ENCODE data around the gene DLX1.
"Not testable (repeated sequence)": the region's sequence is repeated elsewhere in the genome, so short reads cannot be mapped to it uniquely, and the experiment has no call there.

Gene DLX1

DNA sequence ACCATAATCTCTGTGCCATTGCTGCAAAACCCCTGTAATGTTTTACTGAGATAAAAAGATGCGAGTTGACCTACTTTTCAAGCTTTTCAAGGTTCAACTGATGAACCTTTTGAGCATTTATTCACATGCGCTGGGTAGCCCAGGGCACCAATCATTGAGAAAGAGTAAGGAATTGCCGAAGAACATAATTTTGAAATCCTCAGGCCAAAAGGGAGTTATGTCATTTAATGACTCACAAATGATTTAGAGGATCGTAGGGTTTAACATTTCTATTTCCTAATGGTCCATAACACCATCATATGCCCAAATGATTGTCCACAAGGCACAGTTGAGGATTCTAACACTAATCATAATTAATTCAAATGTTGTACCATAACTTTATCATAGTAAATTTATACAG lies 20.2 kb upstream of the DLX1 start:
- no peak for DNase-seq (ENCODE audit: low spot score)

DNA sequence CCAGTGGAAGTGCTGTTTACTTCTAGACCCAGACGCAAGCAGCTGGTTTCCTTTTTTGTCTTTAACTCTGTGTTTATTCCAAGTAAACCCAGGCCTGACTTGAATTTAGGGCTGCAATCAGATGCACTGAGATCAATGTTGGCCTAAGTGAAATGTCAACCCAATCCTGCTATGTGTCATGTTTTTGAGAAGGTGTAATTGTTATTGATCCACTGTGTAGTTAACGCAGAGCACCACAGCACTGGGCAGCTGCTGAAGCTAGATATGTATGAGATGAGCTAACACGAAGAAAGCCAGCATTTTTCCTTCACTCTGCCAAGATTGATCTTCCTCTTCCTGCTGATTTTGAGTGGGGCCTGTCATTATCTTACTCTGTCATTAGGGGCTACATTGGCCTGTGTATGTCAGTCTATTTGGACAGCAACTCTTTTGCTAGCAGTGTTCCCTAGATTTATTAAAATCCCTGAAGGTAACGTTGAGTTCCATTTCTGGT lies 18.9 kb upstream of the DLX1 start:
- no peak for DNase-seq (ENCODE audit: low spot score)

DNA sequence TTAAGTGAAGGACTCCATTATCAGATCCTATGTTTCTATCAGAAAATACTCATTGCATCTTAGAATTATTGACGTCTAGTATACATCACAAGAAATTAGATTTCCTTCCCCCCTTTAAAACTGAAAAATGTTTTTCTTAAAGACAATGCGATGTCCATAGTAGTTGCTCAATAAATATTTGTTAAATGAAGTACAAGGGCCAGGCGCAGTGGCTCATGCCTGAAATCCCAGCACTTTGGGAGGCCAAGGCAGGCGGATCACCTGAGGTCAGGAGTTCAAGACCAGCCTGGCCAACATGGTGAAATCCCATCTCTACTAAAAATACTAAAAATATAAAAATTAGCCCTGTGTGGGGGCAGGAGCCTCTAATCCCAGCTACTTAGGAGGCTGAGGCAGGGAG lies 17.4 kb upstream of the DLX1 start:
- DNase-seq (ENCODE audit: low spot score), result not testable (repeated sequence)

DNA sequence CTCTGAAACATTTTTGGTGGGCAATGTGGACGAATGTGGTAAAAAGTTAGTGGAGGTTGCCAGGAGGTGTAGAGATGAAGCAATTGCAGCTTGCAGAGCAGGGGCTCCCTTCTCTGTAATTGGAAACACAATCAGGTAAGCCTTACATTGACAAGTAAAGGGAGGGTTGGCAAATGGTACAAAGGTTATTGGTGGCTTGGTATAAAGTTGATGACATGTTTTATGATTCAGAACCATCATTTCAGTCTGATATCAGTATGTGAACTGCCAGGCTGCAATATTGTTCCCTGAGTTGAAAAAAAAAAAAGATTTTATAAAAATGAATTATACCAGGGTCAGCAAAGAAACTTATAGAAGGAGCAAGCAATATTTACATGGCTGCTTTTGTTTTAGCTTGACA lies 14.4 kb upstream of the DLX1 start:
- no peak for DNase-seq (ENCODE audit: low spot score)

DNA sequence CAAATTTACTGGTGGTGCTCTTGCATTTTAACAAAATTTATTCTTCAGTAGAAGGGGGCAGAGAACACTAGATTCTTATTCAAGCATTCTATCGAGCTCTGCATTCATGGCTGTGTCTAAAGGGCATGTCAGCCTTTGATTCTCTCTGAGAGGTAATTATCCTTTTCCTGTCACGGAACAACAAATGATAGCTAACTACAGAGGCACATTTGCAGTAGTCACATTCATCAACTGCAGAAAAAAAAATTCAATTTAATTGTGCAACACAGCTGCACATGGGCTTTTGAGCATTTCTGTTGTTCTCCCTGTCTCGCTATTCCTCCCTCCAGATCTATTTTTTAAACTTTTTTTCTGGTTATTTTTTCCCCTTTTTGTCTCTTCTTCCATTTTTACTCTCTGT lies 13.0 kb upstream of the DLX1 start:
- DNase-seq (ENCODE audit: low spot score), result no peak

DNA sequence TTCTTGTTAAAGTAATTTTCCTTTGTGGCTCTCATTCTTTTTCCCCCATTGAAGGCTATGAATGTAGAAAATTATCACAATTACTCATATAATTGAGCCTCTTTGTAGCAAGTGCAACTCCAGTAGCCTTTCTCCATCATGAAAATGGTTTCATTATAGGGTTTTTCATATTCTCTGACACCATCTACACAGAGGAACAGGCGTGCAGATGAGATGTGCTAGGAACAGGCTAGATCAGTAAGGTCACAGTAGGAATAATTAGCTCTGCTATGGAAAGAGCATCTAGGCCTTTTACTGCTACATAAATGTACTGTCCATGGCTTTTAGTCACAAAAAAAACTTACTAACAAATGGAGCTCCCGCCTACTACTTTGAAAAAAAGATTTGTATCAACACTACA lies 12.6 kb upstream of the DLX1 start:
- DNase-seq (ENCODE audit: low spot score), result no peak

DNA sequence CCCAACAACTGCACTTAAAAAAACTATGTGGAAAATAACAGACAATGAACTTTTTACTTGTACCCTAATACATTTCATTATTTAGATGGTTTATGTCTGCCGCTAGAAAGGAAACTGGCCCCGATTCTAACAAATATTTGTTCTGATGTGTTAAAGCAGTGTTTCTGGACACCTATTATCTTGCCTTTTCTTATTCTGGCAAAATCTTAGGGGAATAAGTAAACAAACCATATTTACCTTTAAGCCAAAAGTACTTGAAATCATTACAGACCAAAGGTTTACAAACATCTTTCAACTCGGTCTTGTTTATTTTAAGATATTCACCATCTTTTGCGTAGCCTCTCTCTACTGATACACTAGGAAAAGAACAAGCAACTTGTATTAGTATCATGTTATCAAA lies 11.8 kb upstream of the DLX1 start:
- no peak for DNase-seq (ENCODE audit: low spot score)

DNA sequence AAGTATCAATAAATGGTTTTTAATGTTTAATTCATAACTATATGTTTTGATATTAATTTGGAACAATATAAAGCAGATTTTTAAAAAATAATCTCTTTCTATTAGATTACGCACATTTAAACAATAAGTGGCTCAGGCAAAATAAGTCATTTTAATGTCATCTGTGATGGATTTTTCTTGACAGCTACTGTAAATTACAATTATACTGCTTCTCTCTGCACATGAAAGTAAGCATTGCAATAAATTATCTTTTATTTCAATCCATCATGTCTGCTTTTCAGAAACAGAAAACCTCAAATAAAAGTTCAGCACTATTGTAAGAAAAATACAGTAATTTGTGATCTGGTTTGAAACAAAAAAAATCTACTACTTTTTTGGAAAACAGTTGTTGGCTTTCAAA lies 11.1 kb upstream of the DLX1 start:
- DNase-seq (ENCODE audit: low spot score), result no peak

DNA sequence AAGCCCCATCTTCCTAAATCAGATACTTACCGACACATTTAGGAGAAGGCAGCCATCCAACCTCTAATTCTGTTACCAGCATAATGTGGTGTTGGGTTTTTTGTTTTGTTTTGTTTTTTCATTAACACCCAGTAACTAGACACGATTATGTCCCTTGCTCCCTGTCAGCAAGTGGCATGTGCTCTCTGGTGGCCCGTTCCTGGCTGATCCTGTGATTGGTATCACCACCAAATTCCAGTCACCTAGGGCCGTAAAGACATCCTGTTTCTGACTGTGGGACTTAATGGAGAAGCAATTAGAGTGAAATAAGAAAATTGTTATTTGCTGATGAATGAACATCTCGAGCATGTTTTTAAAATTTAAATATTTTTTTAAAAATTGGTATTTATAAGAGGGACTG lies 5.9 kb upstream of the DLX1 start:
- no peak for DNase-seq (ENCODE audit: low spot score)

DNA sequence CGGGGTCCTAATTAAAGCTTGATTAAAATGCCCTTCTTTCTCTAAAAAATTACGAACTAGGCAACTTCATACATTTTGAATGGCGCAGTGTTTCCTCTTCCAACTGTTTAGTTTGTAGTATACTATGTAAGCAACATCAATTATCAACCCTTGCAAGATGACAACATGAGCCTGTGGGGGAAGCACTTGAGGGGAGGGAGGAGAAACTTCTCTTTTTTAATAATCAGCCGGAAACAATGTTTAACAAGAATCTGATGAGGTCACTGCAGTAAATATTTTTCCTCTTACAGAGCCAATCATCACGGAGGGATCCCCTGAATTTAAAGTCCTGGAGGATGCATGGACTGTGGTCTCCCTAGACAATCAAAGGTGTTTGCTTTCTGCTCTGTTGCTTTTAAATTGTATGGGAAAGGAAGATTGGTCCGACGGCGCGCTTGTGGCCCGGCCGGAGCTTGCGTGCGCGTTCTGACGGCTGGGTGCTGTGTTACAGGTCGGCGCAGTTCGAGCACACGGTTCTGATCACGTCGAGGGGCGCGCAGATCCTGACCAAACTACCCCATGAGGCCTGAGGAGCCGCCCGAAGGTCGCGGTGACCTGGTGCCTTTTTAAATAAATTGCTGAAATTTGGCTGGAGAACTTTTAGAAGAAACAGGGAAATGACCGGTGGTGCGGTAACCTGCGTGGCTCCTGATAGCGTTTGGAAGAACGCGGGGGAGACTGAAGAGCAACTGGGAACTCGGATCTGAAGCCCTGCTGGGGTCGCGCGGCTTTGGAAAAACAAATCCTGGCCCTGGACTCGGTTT lies 5.3 kb upstream of the DLX1 start:
- DNase-seq (ENCODE audit: low spot score), result no peak

DNA sequence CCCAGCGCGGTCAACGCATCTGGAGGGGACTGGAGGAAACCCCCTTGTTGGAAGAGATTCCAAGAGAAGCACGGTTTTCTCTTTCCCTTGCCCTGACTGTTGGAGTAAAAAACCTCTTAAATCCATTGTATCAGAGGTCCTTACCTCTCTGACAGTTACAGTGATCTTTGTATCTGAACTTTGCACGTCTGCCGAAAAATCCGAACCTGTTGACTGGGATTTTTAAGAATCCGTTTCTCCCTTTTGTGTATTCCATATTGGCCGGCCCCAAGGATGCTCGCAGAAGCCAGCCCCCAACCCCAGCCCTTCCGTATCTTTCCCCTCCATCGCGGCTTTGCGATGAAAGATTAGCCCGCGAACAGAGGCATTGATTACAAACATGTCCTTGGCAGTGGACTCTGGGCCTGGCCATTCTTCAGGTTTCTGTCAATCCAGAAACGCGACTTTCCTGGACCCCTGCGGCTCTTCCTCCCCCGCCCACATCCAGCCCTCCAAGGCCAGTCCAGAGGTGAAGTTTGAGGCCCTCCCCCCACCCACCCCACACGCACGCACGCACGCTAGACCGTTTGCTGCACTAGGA lies 4.6 kb upstream of the DLX1 start:
- no peak for DNase-seq (ENCODE audit: low spot score)

DNA sequence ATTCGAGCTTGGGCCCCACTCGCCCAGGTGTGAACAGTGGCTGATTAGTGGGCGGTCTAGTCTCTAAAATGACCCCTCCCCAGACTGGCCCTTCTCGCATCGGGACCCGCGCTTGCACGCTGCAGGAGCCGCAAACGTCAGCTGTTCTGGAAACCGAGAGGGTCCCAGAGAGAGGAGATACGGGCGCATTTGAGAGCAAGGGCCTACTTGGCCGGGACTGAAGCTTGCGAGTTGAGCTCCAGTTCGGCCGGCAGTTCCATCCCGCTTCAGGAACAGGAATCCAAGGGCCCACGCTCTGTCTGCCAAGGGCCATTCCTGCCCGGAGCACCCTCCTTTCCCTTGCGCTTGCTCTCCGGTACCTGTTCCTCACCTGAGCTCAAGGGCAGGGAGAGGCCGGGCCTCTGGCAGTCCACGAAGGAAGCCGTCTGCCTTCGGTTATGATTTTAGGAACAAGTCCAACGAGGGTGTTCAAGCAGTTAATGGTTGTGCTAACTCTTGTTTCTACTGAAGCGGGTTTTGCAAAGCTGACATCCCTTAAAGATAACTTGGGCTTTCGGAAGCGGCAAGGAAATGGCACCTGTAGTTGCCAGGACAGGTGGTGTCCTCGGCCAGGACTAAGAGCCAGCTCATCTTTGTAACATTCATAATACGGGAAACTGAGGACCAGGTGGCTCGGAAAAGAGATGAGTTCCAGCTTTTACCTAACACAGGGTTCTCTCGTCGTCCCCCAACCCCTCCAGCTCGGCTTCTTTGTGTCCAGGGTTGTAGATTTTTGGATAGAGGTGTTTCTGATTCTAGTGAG lies 3.9 kb upstream of the DLX1 start:
- DNase-seq (ENCODE audit: low spot score), result no peak

DNA sequence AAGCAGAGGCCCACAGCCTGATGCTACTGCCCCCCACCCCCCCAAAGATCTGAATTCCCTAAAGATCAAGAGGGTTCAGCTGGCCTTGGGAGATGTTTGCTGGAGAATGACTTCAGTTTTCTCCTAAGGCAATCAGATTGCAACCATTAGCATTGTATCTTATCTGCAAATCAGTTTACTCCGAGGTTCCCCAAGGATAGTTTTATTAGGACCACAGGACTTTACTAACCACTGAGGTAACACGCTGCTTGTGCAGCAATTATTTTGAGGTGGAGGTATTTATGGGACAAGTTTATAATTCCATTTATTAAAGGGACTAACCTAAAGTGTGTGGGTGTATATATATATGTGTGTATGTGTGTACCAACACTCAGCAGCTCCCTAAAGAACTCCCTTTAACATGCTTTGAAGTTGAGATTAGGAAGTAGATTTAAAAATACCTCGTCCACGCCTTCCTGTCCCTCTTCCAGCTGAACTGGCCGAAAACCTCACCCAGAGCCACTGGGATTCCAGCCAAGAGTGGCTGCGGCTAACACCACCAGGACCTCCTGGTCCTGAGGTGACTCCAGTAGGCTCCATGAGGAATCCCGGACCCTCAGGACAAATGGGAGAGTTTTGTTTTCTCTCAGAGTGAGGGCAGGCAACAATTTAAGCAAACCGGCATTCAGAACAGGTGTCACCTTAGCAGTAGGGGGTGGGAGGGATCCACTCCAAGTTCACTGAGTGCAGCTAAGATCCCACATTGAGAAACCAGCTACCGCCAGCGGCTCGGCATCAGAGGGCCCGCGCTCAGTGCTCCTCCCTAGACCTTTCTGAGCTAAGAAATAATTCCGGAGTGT lies 3.0 kb upstream of the DLX1 start:
- no peak for DNase-seq (ENCODE audit: low spot score)

DNA sequence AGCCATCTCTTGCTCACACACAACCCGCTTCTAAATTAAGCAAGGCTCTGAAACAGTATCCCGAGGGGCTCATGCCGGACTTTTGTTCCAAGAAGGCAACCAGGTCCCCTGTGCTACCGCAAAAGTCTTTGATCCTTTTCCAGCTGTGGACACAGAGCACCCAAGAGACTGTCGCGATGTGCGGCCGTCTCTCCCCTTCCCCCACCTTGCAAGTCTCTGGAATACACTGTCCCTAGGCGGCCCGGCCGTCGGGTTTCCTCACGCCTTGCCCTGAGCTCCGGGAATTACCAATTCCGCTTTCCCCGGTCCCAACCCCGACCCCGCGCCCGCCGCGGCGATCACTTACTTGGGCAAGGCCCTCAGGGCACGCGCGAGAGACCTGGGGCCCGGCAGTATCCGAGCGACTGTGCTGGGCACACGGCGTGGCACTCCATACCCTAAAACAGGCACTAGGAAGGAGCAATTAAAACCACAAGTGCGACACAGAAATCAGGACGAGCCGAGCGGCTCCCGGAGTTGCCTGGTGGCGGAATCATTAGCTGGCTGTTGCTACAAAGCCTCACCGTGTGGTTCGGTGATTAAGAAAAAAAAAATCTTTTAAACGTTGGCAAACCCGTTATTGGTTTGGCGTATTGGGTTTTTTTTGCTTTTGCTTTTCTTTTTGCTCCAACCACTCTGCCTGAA lies 2.2 kb upstream of the DLX1 start:
- DNase-seq (ENCODE audit: low spot score), result peak; percentile 70

DNA sequence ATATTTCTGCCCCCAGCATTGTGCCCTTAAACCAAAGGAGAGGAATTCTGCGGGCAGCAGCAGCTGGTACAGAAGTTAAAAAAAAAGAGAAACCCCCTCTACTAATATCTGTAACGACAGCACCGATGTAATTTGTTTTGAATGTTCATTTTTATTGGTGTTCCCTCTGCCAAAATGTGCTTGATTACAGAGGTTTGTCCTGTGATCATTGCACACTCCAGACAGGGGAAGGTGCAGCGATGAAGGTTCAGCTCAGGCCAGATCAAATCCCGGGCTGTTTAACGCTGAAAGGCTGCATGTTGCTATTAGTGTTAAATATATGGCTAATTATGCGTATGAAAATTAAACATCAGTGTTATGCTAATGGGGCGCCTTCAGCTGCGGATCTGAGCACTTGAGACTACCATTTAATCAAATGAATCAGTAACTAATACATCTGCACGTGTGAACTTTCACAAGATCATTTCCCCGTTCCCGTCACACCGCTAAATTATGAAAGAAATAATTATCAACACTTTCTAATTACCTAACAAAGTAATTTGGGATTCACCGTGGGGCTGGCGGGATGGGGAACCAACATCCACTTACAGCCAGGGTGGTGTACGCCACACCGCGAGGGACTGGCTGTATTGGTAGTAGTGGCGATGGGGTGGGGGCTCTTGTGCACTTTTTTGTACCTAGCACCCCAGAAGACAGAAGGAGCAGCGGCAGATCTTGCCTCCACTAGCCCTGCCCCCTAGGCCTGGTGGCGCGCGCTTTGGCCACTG lies 1.5 kb upstream of the DLX1 start:
- DNase-seq (ENCODE audit: low spot score), result no peak

DNA sequence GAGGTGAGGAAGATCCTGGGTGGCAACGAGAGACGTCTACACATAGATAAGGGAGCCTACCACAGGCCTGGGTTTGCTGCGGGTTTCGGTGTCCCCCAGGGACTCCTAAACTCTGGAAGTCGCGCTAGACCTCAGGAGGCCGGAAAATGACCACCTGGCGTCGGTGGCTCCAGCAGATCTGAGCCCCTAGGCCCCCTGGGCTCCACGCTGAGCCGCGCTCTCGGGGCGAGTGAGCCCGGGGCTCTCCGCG lies 987 bp upstream of the DLX1 start:
- no peak for DNase-seq (ENCODE audit: low spot score)

DNA sequence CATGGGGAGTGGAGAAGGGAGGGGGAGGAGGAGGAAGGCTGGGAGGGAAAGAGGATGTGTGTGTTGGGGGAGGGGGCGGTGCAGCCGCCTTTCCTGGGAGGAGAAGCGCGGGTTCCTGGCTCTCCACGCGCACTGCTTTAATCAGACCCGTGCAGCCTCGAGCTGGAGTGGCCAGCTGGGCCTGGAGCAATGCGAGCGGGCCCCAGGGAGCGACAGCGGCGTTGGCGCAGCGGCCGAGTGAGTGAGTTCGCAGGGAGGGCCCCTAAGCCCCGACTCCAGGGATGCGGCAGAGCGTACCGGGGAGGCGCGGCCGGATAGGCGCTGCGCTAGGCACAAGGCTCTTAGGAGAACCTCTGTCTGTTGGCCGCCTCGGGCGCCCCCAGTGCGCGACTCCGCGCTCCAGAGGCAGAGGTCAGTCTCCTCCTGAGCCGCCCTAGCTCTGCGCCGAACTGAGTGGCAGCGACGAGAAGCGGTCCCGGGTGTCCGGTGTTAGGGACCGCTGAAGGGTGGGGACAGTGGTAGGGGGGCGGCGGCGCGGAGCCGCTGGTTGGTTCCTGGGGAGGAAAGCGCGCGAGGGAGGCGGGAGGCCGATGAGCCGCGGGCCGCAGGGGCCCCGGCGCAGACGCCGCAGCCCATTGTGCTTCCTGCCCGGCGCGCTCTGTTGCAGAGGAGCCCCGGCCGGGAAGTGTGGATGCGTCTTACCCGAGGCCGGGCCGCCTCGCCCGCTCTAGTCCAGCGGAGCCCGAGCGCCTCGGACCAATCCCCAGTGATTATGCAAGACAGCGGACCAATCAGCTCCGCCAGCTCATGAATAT lies 455 bp upstream of the DLX1 start:
- DNase-seq (ENCODE audit: low spot score), result peak; percentile 81

DNA sequence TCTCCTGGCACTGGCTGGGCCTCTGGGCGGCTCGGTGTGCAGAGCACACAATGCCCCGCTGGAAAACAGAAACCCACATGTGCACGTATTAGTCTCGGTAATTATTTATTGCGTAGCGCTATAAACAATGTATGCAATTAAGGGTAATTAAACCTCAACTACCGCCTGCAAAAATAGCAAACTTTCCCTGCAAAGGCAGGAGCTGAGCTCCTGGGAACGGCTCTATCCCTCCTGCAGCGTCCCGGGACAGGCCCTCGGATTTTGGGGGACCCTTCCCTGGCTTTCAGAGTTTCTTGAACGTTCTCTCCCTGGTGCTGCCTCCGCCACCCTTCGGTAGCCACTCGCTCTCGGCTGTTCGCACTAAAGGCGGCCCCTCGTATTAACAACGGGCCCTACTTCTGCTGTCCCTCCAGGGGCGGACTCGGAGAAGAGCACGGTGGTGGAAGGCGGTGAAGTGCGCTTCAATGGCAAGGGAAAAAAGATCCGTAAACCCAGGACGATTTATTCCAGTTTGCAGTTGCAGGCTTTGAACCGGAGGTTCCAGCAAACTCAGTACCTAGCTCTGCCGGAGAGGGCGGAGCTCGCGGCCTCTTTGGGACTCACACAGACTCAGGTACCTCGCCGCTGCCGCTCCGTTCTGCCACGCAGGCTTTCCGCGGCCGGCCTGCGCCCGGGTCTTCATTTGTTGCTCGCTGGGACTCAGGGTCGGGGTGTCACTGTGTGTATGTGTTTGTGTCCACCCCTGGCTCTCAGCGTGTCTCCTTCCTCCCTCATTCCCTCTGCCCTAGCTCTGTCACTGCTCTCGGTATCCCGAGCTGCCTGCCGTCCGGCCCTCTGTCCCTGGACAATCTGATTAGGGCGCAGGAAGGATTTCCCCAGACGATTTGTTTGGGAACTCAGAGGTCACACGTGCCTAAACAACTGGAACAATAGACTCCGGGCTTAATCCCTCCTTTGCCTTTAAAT lies 1.2 kb downstream of the DLX1 start:
- DNase-seq (ENCODE audit: low spot score), result peak; percentile 70

DNA sequence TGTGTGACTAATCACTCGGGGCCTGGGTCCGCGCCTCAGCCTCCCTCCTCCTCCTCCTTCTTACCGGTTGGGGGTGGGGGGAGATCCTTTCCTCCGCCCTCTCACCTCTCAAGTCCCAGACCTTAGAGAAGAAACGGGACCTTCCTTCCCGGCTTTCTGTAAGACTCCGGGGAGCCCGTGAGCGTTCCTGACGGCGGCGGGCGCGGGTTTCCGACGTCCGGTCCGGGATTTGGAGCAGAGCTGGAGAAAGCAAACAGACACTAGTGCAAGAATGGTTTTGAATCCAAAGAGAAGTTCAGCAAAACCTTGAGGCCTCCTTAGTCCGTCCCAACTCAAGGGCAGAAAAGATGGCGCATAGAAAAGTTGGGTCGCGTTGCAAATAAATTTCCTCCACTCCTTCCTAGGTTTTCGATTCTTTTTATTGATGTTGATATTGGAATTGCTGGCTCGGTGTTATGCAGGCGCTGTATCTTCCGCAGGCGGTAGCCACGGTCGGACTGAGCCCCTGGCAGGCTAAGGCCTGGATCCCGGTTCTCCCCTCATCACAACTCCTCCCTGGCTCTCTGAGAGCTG lies 2.0 kb downstream of the DLX1 start:
- peak; percentile 70 for DNase-seq (ENCODE audit: low spot score)

All from left forelimb (tissue), 1 donor.